Adipocyte (in vitro differentiated cells): Measurements from ENCODE around the gene GPR156.
"Not testable (repeated sequence)": the region's sequence is repeated elsewhere in the genome, so short reads cannot be mapped to it uniquely, and the experiment has no call there.

Source experiments
- DNase-seq: peaks from one replicate; pipeline ENCODE4 v3.0.0-alpha.2; 2015; ENCODE audit warnings: low read depth
- H3K27me3 ChIP-seq: replicated peaks from 2 replicates; pipeline ENCODE4 v1.7.0; 2013; ENCODE audit warnings: mild to moderate bottlenecking, low read length, moderate library complexity; ENCODE audit not compliant: control insufficient read depth, insufficient read depth
- H3K36me3 ChIP-seq: 2 replicates; pipeline ENCODE4 v1.7.0; 2013; ENCODE audit warnings: low read length, mild to moderate bottlenecking, moderate library complexity; ENCODE audit not compliant: control insufficient read depth, insufficient read depth, severe bottlenecking
- H3K4me1 ChIP-seq: 2 replicates; pipeline ENCODE4 v1.7.0; 2013; ENCODE audit warnings: mild to moderate bottlenecking, low read length, moderate library complexity; ENCODE audit not compliant: control insufficient read depth, insufficient read depth
- H3K4me3 ChIP-seq: 2 replicates; pipeline ENCODE4 v1.7.0; 2013; ENCODE audit warnings: mild to moderate bottlenecking, low read length, moderate library complexity
- H3K9ac ChIP-seq: 2 replicates; pipeline ENCODE4 v1.7.0; 2013; ENCODE audit warnings: mild to moderate bottlenecking, low read length, moderate library complexity
- H3K9me3 ChIP-seq: 2 replicates; pipeline ENCODE4 v1.7.0; 2013; ENCODE audit warnings: mild to moderate bottlenecking, low read length, moderate library complexity; ENCODE audit not compliant: control insufficient read depth

GPR156 gene

GRCh38 chr3:120300971-120301370 is 15.9 kb upstream of the GPR156 start:
- H3K36me3 ChIP-seq = no peaks in the 10 kb centered on the region

DNA sequence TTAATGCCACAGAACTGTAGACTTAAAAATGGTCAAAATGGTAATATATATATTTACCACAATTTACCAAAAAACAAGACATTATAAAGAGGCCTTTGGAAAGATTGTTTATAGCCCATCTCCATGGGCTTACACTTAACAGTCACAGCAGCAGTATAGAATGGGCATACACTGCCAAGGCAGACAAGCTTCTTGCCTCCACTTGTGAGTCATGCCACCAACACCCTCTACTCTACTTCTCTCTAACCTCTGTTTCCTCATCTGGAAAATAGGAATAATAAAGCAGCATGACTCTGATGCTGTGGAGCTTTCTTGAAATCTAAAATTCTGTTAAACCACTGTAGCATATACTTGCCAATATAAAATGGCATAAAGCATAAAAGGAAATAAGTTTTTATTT is 14.4 kb upstream of the GPR156 start:
- no peaks in the 10 kb centered on the region for H3K36me3 ChIP-seq
- no peak overlapping the region for H3K9ac ChIP-seq
- DNase-seq = no peak
- no peak overlapping the region for H3K4me3 ChIP-seq
- H3K4me1 ChIP-seq = peaks cover 39% of the 10 kb centered on the region
- no peaks in the 10 kb centered on the region for H3K27me3 ChIP-seq
- H3K9me3 ChIP-seq = no peaks in the 10 kb centered on the region

More at GRCh38 chr3:120300971-120301370, 15.9 kb upstream of the GPR156 start:
- DNase-seq = no peak
- H3K9ac ChIP-seq = no peak overlapping the region
- H3K27me3 ChIP-seq = no peaks in the 10 kb centered on the region
- no peaks in the 10 kb centered on the region for H3K9me3 ChIP-seq
- H3K4me1 ChIP-seq = peaks cover 39% of the 10 kb centered on the region
- no peak overlapping the region for H3K4me3 ChIP-seq

GRCh38 chr3:120298996-120299395 is 14.0 kb upstream of the GPR156 start:
- no peak overlapping the region for H3K4me3 ChIP-seq
- H3K9ac ChIP-seq = no peak overlapping the region
- H3K36me3 ChIP-seq = no peaks in the 10 kb centered on the region
- no peaks in the 10 kb centered on the region for H3K27me3 ChIP-seq
- no peak for DNase-seq
- no peaks in the 10 kb centered on the region for H3K9me3 ChIP-seq
- peaks cover 39% of the 10 kb centered on the region for H3K4me1 ChIP-seq

GRCh38 chr3:120291552-120291951 is 6.5 kb upstream of the GPR156 start:
- H3K27me3 ChIP-seq, H3K4me1 ChIP-seq, H3K9ac ChIP-seq, H3K36me3 ChIP-seq, H3K4me3 ChIP-seq, H3K9me3 ChIP-seq: not testable (repeated sequence)
- peak; percentile 25 for DNase-seq

DNA sequence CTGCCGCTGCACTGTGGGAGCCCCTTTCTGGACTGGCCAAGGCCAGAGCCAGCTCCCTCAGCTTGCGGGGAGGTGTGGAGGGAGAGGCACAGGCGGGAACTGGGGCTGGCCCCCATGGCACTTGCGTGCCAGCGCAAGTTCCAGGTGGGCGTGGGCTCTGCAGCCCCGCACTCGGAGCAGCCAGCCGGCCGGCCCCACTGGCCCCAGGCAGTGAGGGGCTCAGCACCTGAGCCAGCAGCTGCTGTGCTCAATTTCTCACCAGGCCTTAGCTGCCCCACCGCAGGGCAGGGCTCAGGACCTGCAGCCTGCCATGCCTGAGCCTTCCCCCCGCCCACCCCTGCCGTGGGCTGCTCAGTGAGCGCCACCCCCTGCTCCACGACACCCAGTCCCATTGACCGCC is 4.6 kb upstream of the GPR156 start:
- no peak overlapping the region for H3K9ac ChIP-seq
- no peaks in the 10 kb centered on the region for H3K36me3 ChIP-seq
- H3K9me3 ChIP-seq = peaks cover 5% of the 10 kb centered on the region
- H3K27me3 ChIP-seq = no peaks in the 10 kb centered on the region
- no peak overlapping the region for H3K4me3 ChIP-seq
- DNase-seq = no peak
- no peaks in the 10 kb centered on the region for H3K4me1 ChIP-seq

DNA sequence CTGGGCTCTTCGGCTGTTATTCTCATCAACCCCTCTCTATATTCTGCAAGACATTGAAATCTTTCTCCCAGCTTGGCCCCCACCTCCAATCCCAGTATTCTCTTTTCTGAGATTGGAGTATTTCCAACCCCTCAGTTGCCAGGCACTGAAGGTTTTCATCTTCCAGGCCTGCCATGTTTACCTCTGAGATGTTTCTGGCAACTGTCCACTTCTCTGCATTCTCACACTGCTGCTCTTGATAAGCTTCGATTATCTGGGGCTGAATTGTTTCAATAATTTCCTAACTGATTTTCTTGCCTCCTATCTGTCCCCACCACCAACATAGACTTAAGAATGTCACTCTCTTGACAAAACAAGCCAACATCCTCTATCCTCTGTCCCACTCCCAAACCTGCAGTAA is 1.4 kb upstream of the GPR156 start:
- Histone ChIP-seq H3K4me3 (no peak overlapping the region), H3K9me3 (no peaks in the 10 kb centered on the region), H3K4me1 (no peaks in the 10 kb centered on the region), H3K9ac (no peak overlapping the region), H3K36me3 (no peaks in the 10 kb centered on the region), H3K27me3 (no peaks in the 10 kb centered on the region)
- DNase-seq = no peak

GRCh38 chr3:120285508-120285841 is 453 bp upstream of the GPR156 start:
- H3K9me3 ChIP-seq = no peaks in the 10 kb centered on the region
- no peaks in the 10 kb centered on the region for H3K27me3 ChIP-seq
- H3K9ac ChIP-seq = peak overlapping the region; percentile 65
- DNase-seq = no peak
- H3K4me3 ChIP-seq = peak overlapping the region; percentile 80
- H3K4me1 ChIP-seq = no peaks in the 10 kb centered on the region
- no peaks in the 10 kb centered on the region for H3K36me3 ChIP-seq

- Histone ChIP-seq H3K27me3 (no peaks in the 10 kb centered on the region), H3K36me3 (no peaks in the 10 kb centered on the region), H3K4me3 (no peak overlapping the region), H3K9me3 (no peaks in the 10 kb centered on the region), H3K4me1 (no peaks in the 10 kb centered on the region), H3K9ac (no peak overlapping the region)
- no peak for DNase-seq
Measured at GRCh38 chr3:120281261-120281660, 3.8 kb downstream of the GPR156 start.

DNA sequence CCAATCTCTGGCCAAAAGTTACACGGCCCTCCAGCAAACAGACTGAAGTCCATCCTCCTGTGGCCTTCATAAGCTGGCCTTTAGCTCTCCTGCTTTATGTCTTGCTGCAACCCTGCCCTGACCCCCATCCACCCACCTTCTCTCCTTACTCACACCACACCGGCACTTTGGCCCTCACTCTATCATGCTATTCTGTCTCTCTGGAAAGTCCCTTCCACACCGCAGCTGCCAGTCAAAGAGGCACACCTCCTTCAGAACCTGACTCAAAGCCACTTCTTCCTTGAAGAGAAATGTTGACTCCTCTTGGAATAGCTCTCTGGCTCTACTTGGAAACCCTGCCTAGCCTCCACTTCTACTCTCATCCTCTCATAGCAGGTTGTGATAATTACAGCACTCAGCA is 4.5 kb downstream of the GPR156 start:
- Histone ChIP-seq H3K36me3 (no peaks in the 10 kb centered on the region), H3K9me3 (no peaks in the 10 kb centered on the region), H3K4me1 (no peaks in the 10 kb centered on the region), H3K9ac (no peak overlapping the region), H3K4me3 (no peak overlapping the region), H3K27me3 (no peaks in the 10 kb centered on the region)
- DNase-seq = no peak

DNA sequence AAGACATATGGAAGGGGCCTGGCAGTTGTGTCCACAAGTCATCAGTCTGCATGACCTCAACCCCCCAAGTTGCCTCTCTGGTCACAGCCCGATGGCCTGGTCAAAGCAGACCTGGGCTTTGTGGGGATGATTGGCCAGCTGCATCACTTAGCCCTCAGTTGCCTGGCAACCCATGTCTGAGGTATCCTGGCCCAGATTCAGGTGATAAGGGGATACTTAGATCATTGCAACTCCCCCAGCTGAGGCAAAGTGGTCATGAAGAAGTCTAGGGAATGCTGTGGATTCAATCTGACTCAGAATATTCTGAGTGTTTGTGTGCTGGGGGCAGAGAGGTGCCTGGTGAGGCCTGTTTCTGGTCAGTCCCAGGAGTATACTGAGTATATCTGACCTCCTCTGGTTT is 5.0 kb downstream of the GPR156 start:
- Histone ChIP-seq H3K4me3 (no peak overlapping the region), H3K36me3 (no peaks in the 10 kb centered on the region), H3K4me1 (peaks cover under 1% of the 10 kb centered on the region), H3K9me3 (no peaks in the 10 kb centered on the region), H3K9ac (no peak overlapping the region), H3K27me3 (no peaks in the 10 kb centered on the region)
- DNase-seq = no peak

DNA sequence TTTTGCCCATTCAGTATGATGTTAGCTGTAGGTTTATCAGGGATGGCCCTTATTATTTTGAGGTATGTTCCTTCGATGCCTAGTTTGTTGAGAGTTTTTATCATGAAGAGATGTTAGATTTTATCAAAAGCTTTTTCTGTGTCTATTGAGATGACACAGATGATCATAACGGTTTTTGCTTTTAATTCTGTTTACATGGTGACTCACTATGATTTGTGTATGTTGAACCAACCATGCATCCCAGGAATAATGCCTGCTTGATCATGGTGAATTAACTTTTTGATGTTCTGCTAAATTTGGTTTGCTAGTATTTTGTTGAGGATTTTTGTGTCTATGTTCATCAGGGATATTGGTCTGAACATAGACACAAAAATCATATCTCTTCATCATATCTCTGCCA is 8.3 kb downstream of the GPR156 start:
- Histone ChIP-seq H3K9me3 (no peaks in the 10 kb centered on the region), H3K4me1 (peaks cover 8% of the 10 kb centered on the region), H3K9ac (no peak overlapping the region), H3K4me3 (no peak overlapping the region), H3K27me3 (no peaks in the 10 kb centered on the region), H3K36me3 (no peaks in the 10 kb centered on the region)
- no peak for DNase-seq

GRCh38 chr3:120275618-120276017 is 9.4 kb downstream of the GPR156 start:
- H3K4me3 ChIP-seq = no peak overlapping the region
- H3K9me3 ChIP-seq = no peaks in the 10 kb centered on the region
- no peak overlapping the region for H3K9ac ChIP-seq
- DNase-seq = no peak
- no peaks in the 10 kb centered on the region for H3K36me3 ChIP-seq
- peaks cover 8% of the 10 kb centered on the region for H3K4me1 ChIP-seq
- H3K27me3 ChIP-seq = no peaks in the 10 kb centered on the region
